Upper lobe of right lung (tissue), 1 donor: ENCODE measurements around the gene NIN. TPM values are rescaled to one million over a fixed set of nuclear protein-coding genes. Genes with fewer than 3 reads are reported as not detected.

Experiments
- ATAC-seq: fragments of 200-7000 bp; cut with Tn5 transposase; one replicate; pipeline ENCODE4 v1.9.1; 2020; ENCODE audit warnings: mild to moderate bottlenecking, moderate library complexity
- DNase-seq: peaks from one replicate; pipeline ENCODE4 v3.0.0-alpha.2; 2020
- H3K27ac ChIP-seq: fragments of 200-600 bp; one replicate; pipeline ENCODE4 v1.8.0; 2022
- H3K27me3 ChIP-seq: fragments of 200-600 bp; one replicate; pipeline ENCODE4 v1.8.0; 2022; ENCODE audit warnings: mild to moderate bottlenecking
- H3K36me3 ChIP-seq: fragments of 200-600 bp; one replicate; pipeline ENCODE4 v1.8.0; 2022
- H3K4me1 ChIP-seq: fragments of 200-600 bp; one replicate; pipeline ENCODE4 v1.8.0; 2022
- H3K4me3 ChIP-seq: fragments of 200-600 bp; one replicate; pipeline ENCODE4 v1.8.0; 2022; ENCODE audit warnings: mild to moderate bottlenecking
- H3K9me3 ChIP-seq: fragments of 200-600 bp; one replicate; pipeline ENCODE4 v1.8.0; 2022
- CTCF ChIP-seq: fragments of 200-600 bp; IDR thresholded peaks from one replicate; pipeline ENCODE4 v1.8.0; 2022; ENCODE audit warnings: antibody characterized with exemption
- intact Hi-C: fragments of 100-400 bp; cut with DNase I; formaldehyde crosslinking; loops from one replicate; pipeline ENCODE4 v1.11.0; 2022
- total RNA-seq: library from RNA; stranded (reverse); fragmentation: NEBNext Ultra II Directional; extraction: Animal tissue kit (Norgen Biotek cat#: 25700); gene quantifications from one replicate; pipeline ENCODE4 v1.2.1, GENCODE V29; 2021
- donor health status: DM: no; HTN: yes; CAD: no; lungs with severe emphysema.

The NIN gene
- total RNA-seq, 1 donor from 2014 or later, result 37.5 TPM

- peak; percentile 66 for ATAC-seq
- Histone ChIP-seq H3K36me3 (no peaks in the 10 kb centered on the region), H3K4me3 (no peak overlapping the region), H3K9me3 (no peaks in the 10 kb centered on the region), H3K27me3 (no peaks in the 10 kb centered on the region), H3K27ac (peak overlapping the region; percentile 7), H3K4me1 (no peaks in the 10 kb centered on the region)
- intact Hi-C loops, result no loop called here
- TF ChIP-seq CTCF, result no peak
- no peak for DNase-seq
Measured at GRCh38 chr14:50677527-50678063, 153.4 kb downstream of the NIN start.

DNA sequence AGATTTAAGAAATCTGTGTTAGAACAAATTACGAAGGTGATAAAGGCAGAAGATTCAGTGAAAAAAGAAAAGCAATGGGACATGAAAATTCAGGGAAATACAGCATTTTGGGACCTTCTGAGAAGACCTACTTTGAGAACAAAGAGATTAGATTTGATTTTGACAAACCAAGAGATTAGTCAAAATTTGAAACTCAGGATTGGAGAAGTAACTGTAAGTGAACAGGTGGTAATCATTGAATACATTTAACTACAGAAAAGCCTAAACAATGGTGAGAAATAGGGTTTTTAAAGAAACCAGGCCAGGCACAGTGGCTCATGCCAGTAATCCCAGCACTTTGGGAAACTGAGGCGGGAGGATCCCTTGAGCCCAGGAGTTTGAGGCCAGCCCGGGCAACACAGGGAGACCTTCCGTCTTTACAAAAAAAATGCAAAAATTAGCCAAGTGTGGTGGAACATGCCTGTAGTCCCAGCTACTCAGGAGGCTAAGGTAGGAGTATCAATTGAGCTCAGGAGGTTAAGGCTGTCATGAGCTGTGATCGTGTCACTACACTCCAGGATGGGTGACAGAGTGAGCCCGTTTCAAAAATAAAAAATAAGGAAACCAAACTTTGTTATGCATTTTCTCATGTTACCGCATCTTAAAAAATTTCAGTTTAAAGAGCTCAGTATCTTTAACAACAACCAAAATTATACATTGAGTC is 154.0 kb downstream of the NIN start:
- no peak for TF ChIP-seq CTCF
- Histone ChIP-seq H3K27ac (no peak overlapping the region), H3K36me3 (no peaks in the 10 kb centered on the region), H3K4me3 (no peak overlapping the region), H3K4me1 (no peaks in the 10 kb centered on the region), H3K27me3 (no peaks in the 10 kb centered on the region), H3K9me3 (no peaks in the 10 kb centered on the region)
- no peak for DNase-seq
- intact Hi-C loops, result no loop called here
- no peak for ATAC-seq

- H3K27me3 ChIP-seq, result no peaks in the 10 kb centered on the region
- DNase-seq, result no peak
- no peak overlapping the region for H3K27ac ChIP-seq
- ATAC-seq, result no peak
- no peaks in the 10 kb centered on the region for H3K4me1 ChIP-seq
- intact Hi-C loops, result no loop called here
- TF ChIP-seq CTCF, result no peak
- H3K36me3 ChIP-seq, result no peaks in the 10 kb centered on the region
- H3K9me3 ChIP-seq, result no peaks in the 10 kb centered on the region
- H3K4me3 ChIP-seq, result no peak overlapping the region
Measured at GRCh38 chr14:50675597-50675996, 155.4 kb downstream of the NIN start.

- ATAC-seq (no peak), DNase-seq (no peak)
- no peaks in the 10 kb centered on the region for H3K36me3 ChIP-seq
- H3K4me3 ChIP-seq, result no peak overlapping the region
- H3K9me3 ChIP-seq, result no peaks in the 10 kb centered on the region
- peaks cover 7% of the 10 kb centered on the region for H3K4me1 ChIP-seq
- TF ChIP-seq CTCF, result no peak
- no peak overlapping the region for H3K27ac ChIP-seq
- intact Hi-C loops, result no loop called here
- no peaks in the 10 kb centered on the region for H3K27me3 ChIP-seq
Measured at GRCh38 chr14:50670866-50671256, 160.1 kb downstream of the NIN start.

DNA sequence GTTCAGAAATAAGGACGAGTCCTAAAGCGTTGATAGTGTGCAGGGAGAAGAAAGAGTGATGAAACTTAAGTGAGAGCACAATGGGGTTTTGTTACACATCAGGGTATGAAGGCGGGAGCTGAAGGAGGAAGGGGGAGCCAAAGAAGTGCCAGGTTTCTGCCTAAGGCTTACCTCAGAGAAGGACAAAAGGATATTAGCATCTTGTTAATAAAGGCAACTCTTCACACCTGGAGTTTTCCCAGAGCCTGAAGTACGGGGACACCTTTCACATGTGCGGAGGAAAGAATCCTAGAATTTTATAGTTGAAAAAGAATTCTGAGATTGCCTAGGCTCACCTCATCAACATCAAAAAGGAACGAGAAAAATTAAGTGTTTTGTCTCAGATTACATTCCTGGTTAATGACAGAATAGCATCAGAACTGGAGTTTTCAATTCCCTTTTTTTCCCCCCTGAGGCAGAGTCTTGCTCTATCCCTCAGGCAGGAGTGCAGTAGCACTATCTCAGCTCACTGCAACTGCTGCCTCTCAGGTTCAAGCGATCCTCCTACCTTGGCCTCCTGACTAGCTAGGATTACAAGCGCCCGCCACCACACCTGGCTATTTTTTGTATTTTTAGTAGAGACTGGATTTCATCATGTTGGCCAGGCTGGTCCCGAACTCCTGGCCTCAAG is 160.6 kb downstream of the NIN start:
- Histone ChIP-seq H3K9me3 (no peaks in the 10 kb centered on the region), H3K4me1 (peaks cover 11% of the 10 kb centered on the region), H3K4me3 (no peak overlapping the region), H3K36me3 (no peaks in the 10 kb centered on the region), H3K27me3 (no peaks in the 10 kb centered on the region), H3K27ac (no peak overlapping the region)
- ATAC-seq (no peak), DNase-seq (no peak)
- no peak for TF ChIP-seq CTCF
- intact Hi-C loops, result no loop called here

Other genes starting within 250 kb of the NIN start
- gene SAV1, start 162.9 kb downstream of the NIN start, total RNA-seq, result 42.8 TPM
- gene ABHD12B, start 40.9 kb upstream of the NIN start, total RNA-seq, result 0.43 TPM
- 46.3 TPM for gene PYGL, start 113.3 kb upstream of the NIN start, total RNA-seq